SK-MEL-5 (cell line): Measurements from ENCODE around the gene MEGF6. TPM values are rescaled to one million over a fixed set of nuclear protein-coding genes. Genes with fewer than 3 reads are reported as not detected.
A peak's percentile ranks its signal among the peaks of the same experiment; 100 is the strongest.

Experiments
- DNase-seq: peaks from one replicate; pipeline ENCODE4 v3.0.0-alpha.2; 2016; ENCODE audit warnings: low read depth, low spot score
- in situ Hi-C: cut with HindIII; loops from 2 replicates; pipeline ENCODE4 v1.10.0; 2016; ENCODE audit warnings: low sequenced_read_pairs, high pct_unique_total_duplicates, low pct_unique_long_range_greater_than_20kb
- total RNA-seq: library from RNA; depleted of rRNA; stranded (reverse); fragments of >200 nt; shearing (Covaris generic); gene quantifications from 2 replicates; pipeline ENCODE4 v1.2.3, GENCODE V29; 2014

Gene MEGF6
- total RNA-seq, 1 experiment from 2014 or later, result 0.90 TPM

DNA sequence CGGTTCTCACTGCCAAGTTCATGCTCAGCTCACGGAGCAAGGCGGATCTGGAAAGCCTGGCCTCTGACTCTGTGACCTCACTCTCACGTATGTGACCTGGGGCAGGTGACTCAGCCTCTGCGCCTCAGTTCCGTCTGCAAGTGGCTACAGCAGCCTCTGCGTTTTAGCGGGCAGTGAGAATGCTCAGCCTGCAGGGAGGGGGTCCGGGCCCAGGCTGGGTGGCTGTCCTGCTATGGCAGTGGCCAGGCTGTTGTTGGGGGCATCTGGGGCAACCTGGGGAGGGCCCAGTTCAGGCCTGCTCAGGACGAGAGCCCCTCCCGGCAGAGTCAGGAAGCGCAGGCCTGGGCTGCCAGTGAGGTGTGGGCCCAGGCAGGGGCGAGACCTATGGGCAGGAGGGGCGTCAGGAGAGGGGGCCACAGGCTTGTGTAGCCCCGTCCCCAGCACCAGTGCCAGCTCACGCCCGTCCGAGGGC is 128.9 kb downstream of the MEGF6 start:
- in situ Hi-C loops, result no loop called here
- DNase-seq, result peak; percentile 11

GRCh38 chr1:3481836-3482375 is 129.4 kb downstream of the MEGF6 start:
- in situ Hi-C loops, result no loop called here
- DNase-seq, result no peak

GRCh38 chr1:3481046-3481445 is 130.3 kb downstream of the MEGF6 start:
- in situ Hi-C loops, result no loop called here
- no peak for DNase-seq

- no peak for DNase-seq
- in situ Hi-C loops, result no loop called here
These were observed 131.0 kb downstream of the MEGF6 start for GRCh38 chr1:3480369-3480719.

DNA sequence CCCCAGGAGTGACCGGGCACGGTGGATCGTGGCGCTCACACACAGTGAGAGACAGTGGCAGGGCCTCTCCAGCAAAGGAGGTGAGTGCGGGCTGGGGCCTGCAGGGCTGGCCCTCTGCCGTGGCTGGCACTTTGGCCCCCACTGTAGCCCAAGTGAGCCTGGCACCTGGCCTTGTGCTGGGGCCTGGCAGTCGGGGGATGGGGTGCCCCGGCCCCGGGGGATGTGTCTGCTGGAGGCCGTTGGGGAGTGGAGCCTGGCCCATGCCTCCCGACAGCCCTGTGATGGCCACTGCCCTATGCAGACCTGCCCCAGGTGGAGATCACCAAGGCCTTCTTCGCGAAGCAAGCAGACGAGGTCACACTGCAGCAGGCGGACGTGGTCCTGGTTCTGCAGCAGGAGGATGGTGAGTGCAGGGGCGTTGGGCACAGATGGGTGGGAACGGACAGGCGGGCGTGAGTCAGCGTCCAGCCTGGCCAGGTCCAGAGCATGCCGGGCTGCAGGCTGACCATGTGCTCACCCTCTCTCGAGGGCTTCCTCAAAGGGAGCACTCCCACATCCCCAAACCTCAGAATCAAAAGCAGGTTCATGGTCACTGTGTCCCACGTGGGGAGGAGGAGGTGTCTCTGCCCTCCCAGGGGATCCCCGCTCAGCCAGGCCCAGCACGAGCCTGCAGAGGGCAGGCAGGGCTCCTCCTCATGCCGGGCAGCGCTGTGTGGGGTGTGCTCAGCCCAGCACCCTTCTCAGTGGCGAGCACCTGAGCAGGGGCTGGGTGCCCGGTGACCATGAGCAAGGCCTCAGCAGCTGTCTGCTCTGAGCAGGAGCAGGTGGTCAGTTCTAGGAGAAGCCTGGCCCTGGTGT is 131.6 kb downstream of the MEGF6 start:
- no peak for DNase-seq

GRCh38 chr1:3478187-3478586 is 133.1 kb downstream of the MEGF6 start:
- in situ Hi-C loops, result no loop called here
- DNase-seq, result no peak

More for the DNA sequence above, 131.6 kb downstream of the MEGF6 start:
- in situ Hi-C loops, result no loop called here

- DNase-seq, result no peak
- in situ Hi-C loops, result no loop called here
These were observed 133.9 kb downstream of the MEGF6 start for GRCh38 chr1:3477241-3477995.

- DNase-seq, result no peak
- in situ Hi-C loops, result no loop called here
These were observed 134.6 kb downstream of the MEGF6 start for GRCh38 chr1:3476666-3477065.

DNA sequence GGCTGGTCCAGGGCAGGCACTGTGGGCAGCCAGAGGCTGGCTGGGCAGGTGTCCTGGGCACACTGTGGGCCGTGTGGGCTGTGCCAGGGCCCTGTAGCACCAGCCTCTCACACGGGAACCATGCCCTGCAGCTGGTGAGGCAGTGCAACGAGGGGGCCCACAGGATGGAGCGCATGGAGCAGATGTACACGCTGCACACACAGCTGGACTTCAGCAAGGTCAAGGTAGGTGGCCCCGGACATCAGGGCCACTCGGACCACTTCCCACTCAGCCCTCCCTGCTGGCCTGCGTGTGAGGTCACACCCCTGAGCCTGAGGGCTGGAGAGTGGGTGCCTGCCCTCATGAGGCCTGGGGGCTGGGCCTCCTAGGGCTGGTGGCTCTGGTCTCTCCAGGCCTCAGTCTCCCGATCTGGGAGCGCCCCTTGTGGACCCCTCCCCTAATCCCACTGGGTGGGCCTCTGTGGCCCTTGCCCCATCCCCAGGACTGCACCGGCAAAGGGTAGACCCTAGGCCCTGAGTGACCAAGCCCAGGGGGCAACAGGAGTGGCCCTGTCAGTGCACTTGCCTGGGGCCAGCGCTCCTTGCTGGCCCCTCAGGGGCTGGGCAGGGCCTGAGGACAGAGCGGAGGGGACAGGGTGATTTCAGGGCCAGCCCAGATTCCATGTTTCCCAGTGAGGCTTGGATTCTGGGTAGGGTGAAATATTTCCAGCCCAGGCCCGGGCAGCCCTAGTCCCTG is 135.3 kb downstream of the MEGF6 start:
- no peak for DNase-seq
- in situ Hi-C loops, result no loop called here

DNA sequence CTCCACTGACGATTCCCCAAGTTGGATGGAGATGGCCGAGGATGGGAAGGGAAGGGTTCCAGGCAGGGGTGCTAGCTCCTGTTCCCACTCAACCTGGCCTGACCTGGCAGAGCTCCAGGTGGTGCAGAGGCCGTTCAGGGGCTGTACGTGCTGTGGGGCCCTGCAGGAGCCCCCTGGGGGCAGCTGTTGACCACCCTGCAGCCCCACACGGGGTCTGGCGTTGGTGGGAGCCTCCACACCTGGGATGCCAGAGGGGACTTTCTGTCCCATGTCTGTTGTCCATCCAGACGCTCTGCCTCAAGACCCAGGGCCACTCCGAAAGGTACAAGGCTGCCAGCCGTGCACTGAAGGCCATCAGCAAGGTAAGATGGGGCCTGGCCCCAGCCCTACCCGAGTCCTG is 136.9 kb downstream of the MEGF6 start:
- in situ Hi-C loops, result no loop called here
- no peak for DNase-seq

DNA sequence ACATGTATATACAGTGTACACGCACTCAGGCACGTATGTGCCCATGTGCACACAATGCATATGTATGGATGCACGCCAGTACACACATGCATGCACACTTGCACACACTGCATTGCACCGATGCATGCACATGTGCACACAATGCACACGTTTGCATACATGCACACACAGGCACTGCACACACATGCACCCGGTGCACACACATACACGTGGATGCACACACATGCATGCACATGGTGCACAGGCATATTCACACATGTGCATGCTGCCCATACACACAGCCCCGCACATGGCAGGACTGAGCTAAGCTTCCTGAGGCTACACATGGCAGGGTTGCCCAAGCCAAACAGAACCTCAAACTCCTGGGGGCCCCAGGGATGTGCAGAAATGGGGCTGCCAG is 137.3 kb downstream of the MEGF6 start:
- in situ Hi-C loops, result no loop called here
- DNase-seq, result no peak

DNA sequence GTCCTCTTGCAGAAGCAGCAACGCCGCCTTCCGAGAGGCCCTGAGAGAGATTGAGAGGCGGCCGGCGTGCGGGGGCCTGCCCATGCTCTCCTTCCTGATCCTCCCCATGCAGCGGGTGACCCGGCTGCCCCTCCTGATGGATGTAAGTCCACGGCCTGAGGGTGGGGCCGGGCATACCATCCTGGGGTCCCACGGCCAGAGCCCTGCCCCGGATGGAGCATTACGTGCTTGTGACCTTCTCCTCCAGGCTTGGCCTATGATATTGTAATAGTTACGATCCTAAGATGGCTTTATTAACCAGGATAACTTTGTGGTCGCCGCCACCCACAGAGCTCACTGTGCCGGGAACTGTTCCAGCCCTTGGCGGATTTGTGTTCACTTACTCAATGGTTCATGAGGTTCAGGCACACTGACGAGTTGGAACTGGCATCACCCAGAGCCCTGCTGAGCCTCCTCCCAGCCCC is 137.9 kb downstream of the MEGF6 start:
- in situ Hi-C loops, result no loop called here
- no peak for DNase-seq

GRCh38 chr1:3472906-3473305 is 138.4 kb downstream of the MEGF6 start:
- no peak for DNase-seq
- in situ Hi-C loops, result no loop called here

- in situ Hi-C loops, result no loop called here
- DNase-seq, result no peak
These were observed 139.0 kb downstream of the MEGF6 start for GRCh38 chr1:3472088-3472850.

GRCh38 chr1:3471356-3472087 is 139.8 kb downstream of the MEGF6 start:
- in situ Hi-C loops, result no loop called here
- DNase-seq, result peak; percentile 39

DNA sequence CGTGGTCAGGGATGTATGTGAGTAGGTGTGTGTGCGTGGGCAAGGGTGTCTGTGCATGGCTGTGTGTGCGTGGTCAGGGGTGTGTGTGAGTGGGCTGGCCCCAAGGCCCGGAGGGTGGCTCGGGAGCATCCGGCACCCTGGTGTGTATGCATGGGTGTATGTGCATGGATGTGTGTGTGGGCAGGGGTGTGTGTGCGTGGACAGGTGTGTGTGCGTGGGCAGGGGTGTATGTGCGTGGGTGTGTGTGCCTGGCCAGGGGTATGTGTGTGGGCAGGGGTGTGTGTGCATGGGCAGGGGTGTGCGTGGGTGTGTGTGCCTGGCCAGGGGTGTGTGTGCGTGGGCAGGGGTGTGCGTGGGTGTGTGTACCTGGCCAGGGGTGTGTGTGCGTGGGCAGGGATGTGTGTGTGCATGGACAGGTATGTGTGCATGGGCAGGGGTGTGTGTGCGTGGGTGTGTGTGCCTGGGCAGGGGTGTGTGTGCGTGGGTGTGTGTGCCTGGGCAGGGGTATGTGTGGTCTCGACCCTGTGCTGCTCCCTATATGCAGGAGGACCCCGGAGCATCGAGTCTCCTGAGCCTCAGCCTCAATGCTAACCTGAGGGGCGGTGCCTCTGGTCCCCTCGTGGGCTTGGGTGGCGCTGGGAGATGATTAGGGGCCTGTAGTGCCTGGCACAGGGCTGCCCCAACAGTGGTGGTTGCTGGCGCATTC is 140.5 kb downstream of the MEGF6 start:
- in situ Hi-C loops, result no loop called here
- no peak for DNase-seq
